Esophagus muscularis mucosa (tissue), 4 donors: Measurements from ENCODE around the gene ACIN1. TPM values are rescaled to one million over a fixed set of nuclear protein-coding genes. Genes with fewer than 3 reads are reported as not detected.

Source experiments
- DNase-seq: peaks from one replicate; pipeline ENCODE4 v3.0.0-alpha.2; 2017; ENCODE audit errors: extremely low spot score
- H3K27ac ChIP-seq, 4 donors: fragments of 200-600 bp; sonication (generic); replicated peaks in 1 of 4; 1 replicate in 3 of 4; 2 replicates in 1 of 4; pipeline ENCODE4 v1.5.1; 2016 to 2019; ENCODE audit warnings: mild to moderate bottlenecking in 1 of 4
- H3K27me3 ChIP-seq, 4 donors: fragments of 200-600 bp; sonication (generic); one replicate each; pipeline versions ENCODE4 v1.5.1 to v1.6.0; 2016 to 2019
- H3K36me3 ChIP-seq, 4 donors: fragments of 200-600 bp; sonication (generic); one replicate each; pipeline ENCODE4 v1.5.1; 2016 to 2019
- H3K4me1 ChIP-seq, 4 donors: fragments of 200-600 bp; sonication (generic); one replicate each; pipeline ENCODE4 v1.5.1; 2016 to 2019
- H3K4me3 ChIP-seq, 4 donors: fragments of 200-600 bp; sonication (generic); 1 replicate in 2 of 4; 2 replicates in 2 of 4; pipeline ENCODE4 v1.5.1; 2016 to 2019; ENCODE audit warnings: mild to moderate bottlenecking in 4 of 4, moderate library complexity in 1 of 4
- H3K9me3 ChIP-seq, 4 donors: fragments of 200-600 bp; sonication (generic); 1 replicate in 3 of 4; 2 replicates in 1 of 4; pipeline ENCODE4 v1.5.1; 2016 to 2019
- CTCF ChIP-seq, 3 experiments: fragments of 200-600 bp in 2 of 3; fragments of 450-650 bp in 1 of 3; sonication (generic) in 2 of 3; IDR thresholded peaks; one replicate each; pipeline ENCODE4 v1.5.1; 2017 to 2019; ENCODE audit warnings: antibody characterized with exemption in 3 of 3, mild to moderate bottlenecking in 2 of 3, moderate library complexity in 1 of 3
- EP300 ChIP-seq: sonication (generic); formaldehyde crosslinking; IDR thresholded peaks from one replicate; pipeline ENCODE4 v1.6.1; 2017; ENCODE audit warnings: antibody characterized with exemption
- POLR2A ChIP-seq: fragments of 450-650 bp; IDR thresholded peaks from one replicate; pipeline ENCODE4 v1.6.1; 2017; ENCODE audit warnings: antibody characterized with exemption, moderate library complexity, mild to moderate bottlenecking, low read depth
- POLR2AphosphoS5 ChIP-seq, 2 donors: sonication (generic); formaldehyde crosslinking; IDR thresholded peaks; one replicate each; pipeline ENCODE4 v1.6.1; 2017; ENCODE audit warnings: antibody characterized with exemption in 2 of 2
- WGBS: methylation state at CpG from one replicate; pipeline ENCODE4 v1.1.5; 2018; 5-methylcytosine and 5-hydroxymethylcytosine counted together
- intact Hi-C: fragments of 100-400 bp; cut with DNase I; formaldehyde crosslinking; loops from one replicate; pipeline ENCODE4 v1.15.1; 2023
- total RNA-seq, 4 donors: library from RNA; depleted of rRNA; stranded (reverse); fragments of >200 nt; gene quantifications; one replicate each; pipeline versions ENCODE4 v1.1.0 to v1.2.1, GENCODE V29; 2016

ACIN1 gene
- total RNA-seq, 4 donors from 2014 or later, result 60.1 to 101 (median 89.5) TPM

GRCh38 chr14:23120541-23121251 is 25.8 kb upstream of the ACIN1 start:
- WGBS, result 19% methylated on average over 9 of the region's 9 CpGs
- intact Hi-C loops, result loop anchor here (1.0 to 10.0 kb wide), 2 partner anchors 67 to 184 kb away; partner anchors contain the start of genes BCL2L2 and PPP1R3E
- no peaks in the 10 kb centered on the region for H3K9me3 ChIP-seq
- peak; percentile 97 for DNase-seq
- peaks cover 14 to 22% (median 20%) of the 10 kb centered on the region in 4 donors for H3K4me1 ChIP-seq
- peak overlapping the region in 1 of 4 donors; percentile 48 for H3K27ac ChIP-seq
- no peaks in the 10 kb centered on the region for H3K36me3 ChIP-seq
- TF ChIP-seq CTCF (IDR thresholded peaks at IDR 0.05), result peak; percentile 100
- no peak for TF ChIP-seq EP300
- peak; percentile 58 to 79 for TF ChIP-seq POLR2AphosphoS5 (IDR thresholded peaks at IDR 0.05)
- TF ChIP-seq POLR2A, result no peak
- no peak overlapping the region for H3K4me3 ChIP-seq
- H3K27me3 ChIP-seq, result peaks cover 0 to 25% (median 0%) of the 10 kb centered on the region in 4 donors

- H3K4me3 ChIP-seq, result no peak overlapping the region
- H3K4me1 ChIP-seq, result peaks cover 14 to 22% (median 19%) of the 10 kb centered on the region in 4 donors
- no peaks in the 10 kb centered on the region for H3K9me3 ChIP-seq
- TF ChIP-seq CTCF (IDR thresholded peaks at IDR 0.05) (no peak), EP300 (no peak), POLR2A (no peak), POLR2AphosphoS5 (IDR thresholded peaks at IDR 0.05) (no peak)
- intact Hi-C loops, result loop anchor here (1.0 to 10.0 kb wide), 2 partner anchors 68 to 185 kb away; partner anchors contain the start of genes BCL2L2 and PPP1R3E
- WGBS, result 76% methylated on average over 16 of the region's 16 CpGs
- no peaks in the 10 kb centered on the region for H3K36me3 ChIP-seq
- peaks cover 0 to 36% (median 0%) of the 10 kb centered on the region in 4 donors for H3K27me3 ChIP-seq
- DNase-seq, result no peak
- no peak overlapping the region for H3K27ac ChIP-seq
Observed at GRCh38 chr14:23119363-23120327, 24.7 kb upstream of the ACIN1 start.

GRCh38 chr14:23118506-23119362 is 23.8 kb upstream of the ACIN1 start, which contains the start of gene CEBPE:
CEBPE (minus strand) TSS chr14:23119255; CDS start chr14:23119091, 164 bp downstream.
- TF ChIP-seq EP300, result no peak
- no peak for TF ChIP-seq POLR2AphosphoS5 (IDR thresholded peaks at IDR 0.05)
- TF ChIP-seq CTCF (IDR thresholded peaks at IDR 0.05), result no peak
- no peak for TF ChIP-seq POLR2A
- no peaks in the 10 kb centered on the region for H3K9me3 ChIP-seq
- intact Hi-C loops, result no loop called here
- no peak for DNase-seq
- H3K4me3 ChIP-seq, result no peak within 1 kb of the TSS
- WGBS, result 63% methylated on average over 7 of the region's 32 CpGs
- H3K4me1 ChIP-seq, result peaks cover 10 to 17% (median 16%) of the 10 kb centered on the region in 4 donors
- H3K27ac ChIP-seq, result no peak within 1 kb of the TSS
- peaks cover 0 to 45% (median 0%) of the 10 kb centered on the region in 4 donors for H3K27me3 ChIP-seq
- H3K36me3 ChIP-seq, result no peaks in the 10 kb centered on the region

GRCh38 chr14:23117371-23118020 is 22.6 kb upstream of the ACIN1 start:
- no peaks in the 10 kb centered on the region for H3K36me3 ChIP-seq
- peaks cover 8 to 20% (median 10%) of the 10 kb centered on the region in 4 donors for H3K4me1 ChIP-seq
- TF ChIP-seq CTCF (IDR thresholded peaks at IDR 0.05), result no peak
- no peak for TF ChIP-seq POLR2AphosphoS5 (IDR thresholded peaks at IDR 0.05)
- no peak for TF ChIP-seq EP300
- no peak for TF ChIP-seq POLR2A
- H3K9me3 ChIP-seq, result no peaks in the 10 kb centered on the region
- no peak overlapping the region for H3K27ac ChIP-seq
- H3K27me3 ChIP-seq, result peaks cover 0 to 56% (median 0%) of the 10 kb centered on the region in 4 donors
- no peak overlapping the region for H3K4me3 ChIP-seq
- WGBS, result 92% methylated on average over 23 of the region's 32 CpGs
- intact Hi-C loops, result no loop called here
- DNase-seq, result no peak
